ENCODE data around the gene FRMPD1. TPM values are rescaled to one million over a fixed set of nuclear protein-coding genes. Genes with fewer than 3 reads are reported as not detected.

The FRMPD1 gene
- total and polyA plus RNA-seq, 2 of the 4 experiments (the other 2 are of a cell fraction), result not detected

DNA sequence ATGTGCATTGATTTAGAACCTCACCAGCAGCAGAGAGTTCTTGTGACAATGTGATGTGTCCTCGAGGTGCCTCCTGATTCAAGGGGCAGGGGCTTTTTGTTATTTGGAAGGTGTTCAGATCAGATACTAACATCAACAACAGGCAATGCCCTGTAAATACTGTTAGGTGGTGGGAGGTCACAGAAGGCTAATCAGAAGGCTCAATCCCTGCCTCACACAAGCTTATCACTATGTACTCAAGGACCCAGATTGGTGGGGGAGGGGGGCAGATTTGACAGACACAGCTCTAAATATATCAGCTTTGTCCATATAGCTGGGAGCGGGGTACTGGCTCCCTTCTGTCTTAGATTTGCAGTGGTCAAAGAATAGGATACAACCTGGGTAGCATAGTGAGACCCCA lies 2.6 kb downstream of the FRMPD1 start:
- H3K36me3 ChIP-seq (ENCODE audit: control insufficient read depth, insufficient read depth, low read length), result no peaks in the 10 kb centered on the region
- intact Hi-C loops (cut with micrococcal nuclease) (no loop called here), dilution Hi-C loops (cut with HindIII; ENCODE audit: low sequenced_read_pairs, unreplicated experiment) (no loop called here), in situ Hi-C loops (cut with MboI; ENCODE audit: low sequenced_read_pairs) (no loop called here)
- H3K79me1 ChIP-seq (ENCODE audit: low read depth in 1 of 2, low read length in 2 of 2), result no peaks in the 10 kb centered on the region
- ChIA-PET POLR2A (ENCODE audit: unreplicated experiment) (no interaction called here), CTCF (no interaction called here)
- H3K9me3 ChIP-seq (ENCODE audit: control insufficient read depth, insufficient read depth, low read length), result peaks cover 2% of the 10 kb centered on the region; the same call in 1 of the 2 replicates
- H3K4me1 ChIP-seq (ENCODE audit: control insufficient read depth, insufficient read depth, low read length), result peaks cover 3% of the 10 kb centered on the region; the same call in 1 of the 2 replicates
- no peak overlapping the region for H3K9ac ChIP-seq (ENCODE audit: low read depth, low read length)
- no peak overlapping the region for H3K4me2 ChIP-seq (ENCODE audit: low read depth, low read length)
- H3K9me1 ChIP-seq (ENCODE audit: insufficient read depth, low read length), result peaks cover 4% of the 10 kb centered on the region; the same call in 1 of the 2 replicates
- H3K14ac ChIP-seq (replicated peaks; ENCODE audit: low read depth, low read length), result no peak overlapping the region
- no peak overlapping the region for H2AK9ac ChIP-seq (replicated peaks; ENCODE audit: low read depth, low read length, poor library complexity)
- no peaks in the 10 kb centered on the region for H4K20me1 ChIP-seq (ENCODE audit: insufficient read depth, low read length)
- H3K4ac ChIP-seq (ENCODE audit: low read depth, low read length), result no peak overlapping the region
- H4K5ac ChIP-seq (ENCODE audit: low read depth, low read length), result no peak overlapping the region
- peaks cover 82% of the 10 kb centered on the region for H3K27me3 ChIP-seq (ENCODE audit: control insufficient read depth, insufficient read depth, low read length)
- no peak overlapping the region for H4K8ac ChIP-seq (ENCODE audit: low read depth in 2 of 2, low read length in 2 of 2)
- H2BK20ac ChIP-seq (ENCODE audit: low read depth, low read length), result no peak overlapping the region
- H4K91ac ChIP-seq (ENCODE audit: insufficient read depth, low read depth, low read length), result no peak overlapping the region
- no peak overlapping the region for H2AK5ac ChIP-seq (ENCODE audit: low read depth, low read length)
- BruUV-seq (replicated peaks), result no TSS peak
- no CpG with 5 or more reads among the region's 2 CpGs for WGBS, 2 experiments (ENCODE audit: extremely low coverage in 2 of 2, insufficient read length in 1 of 2)
- H2BK5ac ChIP-seq (ENCODE audit: low read depth, low read length, poor library complexity, severe bottlenecking), result no peak overlapping the region
- H3K18ac ChIP-seq (ENCODE audit: low read depth, low read length), result no peak overlapping the region
- ATAC-seq (ENCODE audit: low read depth) (no peak), DNase-seq (no peak)
- no peak overlapping the region for H2BK15ac ChIP-seq (ENCODE audit: low read depth, low read length)
- no peak overlapping the region for H2AFZ ChIP-seq (replicated peaks; ENCODE audit: low read length, poor library complexity)
- no peak overlapping the region for H3K27ac ChIP-seq (ENCODE audit: insufficient read depth, low read length)
- no peak for TF ChIP-seq MAFK (IDR thresholded peaks at IDR 0.05; ENCODE audit: low read depth, low read length)
- no peak for TF ChIP-seq CTCF (conservative IDR thresholded peaks at IDR 0.05; ENCODE audit: low read depth, low read length)
- no peak for TF ChIP-seq POLR2A (IDR thresholded peaks at IDR 0.05; ENCODE audit: low read depth, low read length)
- TF ChIP-seq MXI1 (IDR thresholded peaks at IDR 0.05; ENCODE audit: borderline replicate concordance, low read depth, low read length), result no peak
- TF ChIP-seq, protein P1, sequence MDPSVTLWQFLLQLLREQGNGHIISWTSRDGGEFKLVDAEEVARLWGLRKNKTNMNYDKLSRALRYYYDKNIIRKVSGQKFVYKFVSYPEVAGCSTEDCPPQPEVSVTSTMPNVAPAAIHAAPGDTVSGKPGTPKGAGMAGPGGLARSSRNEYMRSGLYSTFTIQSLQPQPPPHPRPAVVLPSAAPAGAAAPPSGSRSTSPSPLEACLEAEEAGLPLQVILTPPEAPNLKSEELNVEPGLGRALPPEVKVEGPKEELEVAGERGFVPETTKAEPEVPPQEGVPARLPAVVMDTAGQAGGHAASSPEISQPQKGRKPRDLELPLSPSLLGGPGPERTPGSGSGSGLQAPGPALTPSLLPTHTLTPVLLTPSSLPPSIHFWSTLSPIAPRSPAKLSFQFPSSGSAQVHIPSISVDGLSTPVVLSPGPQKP (IDR thresholded peaks at IDR 0.05; ENCODE audit: borderline replicate concordance, low read depth, low read length), result no peak
- TF ChIP-seq RCOR1 (IDR thresholded peaks at IDR 0.05; ENCODE audit: insufficient replicate concordance, low read length), result no peak
- TF ChIP-seq USF2 (IDR thresholded peaks at IDR 0.05; ENCODE audit: low read depth, low read length), result no peak
- TF ChIP-seq FOS (IDR thresholded peaks at IDR 0.05; ENCODE audit: low read depth, low read length), result no peak
- TF ChIP-seq RAD21 (IDR thresholded peaks at IDR 0.05; ENCODE audit: low read length), result no peak
- TF ChIP-seq RFX5 (IDR thresholded peaks at IDR 0.05; ENCODE audit: low read depth, low read length), result no peak
- TF ChIP-seq NFE2L2 (IDR thresholded peaks at IDR 0.05; ENCODE audit: low read depth, low read length), result no peak
- no peak for TF ChIP-seq CHD1 (IDR thresholded peaks at IDR 0.05; ENCODE audit: low read depth, low read length)
- no peak for TF ChIP-seq SMC3 (IDR thresholded peaks at IDR 0.05; ENCODE audit: low read depth, low read length)
- H3K56ac ChIP-seq (ENCODE audit: extremely low read depth, insufficient read depth, low read length), result no peak overlapping the region
- no peak overlapping the region for H2BK120ac ChIP-seq (ENCODE audit: low read depth, low read length)
- no peak overlapping the region for H3K4me3 ChIP-seq (ENCODE audit: insufficient read depth, low read depth, low read length)
- H3K23ac ChIP-seq (ENCODE audit: low read depth, low read length), result no peak overlapping the region

Data from IMR-90 (cell line).